Ascending aorta (tissue), 2 donors: ENCODE measurements around the gene CES2. TPM values are rescaled to one million over a fixed set of nuclear protein-coding genes. Genes with fewer than 3 reads are reported as not detected.

Experiments used
- DNase-seq, 2 donors: peaks; one replicate each; pipeline ENCODE4 v3.0.0-alpha.2; 2019; ENCODE audit warnings: low spot score in 2 of 2
- H3K27ac ChIP-seq, 2 donors: fragments of 200-600 bp; sonication (generic); one replicate each; pipeline ENCODE4 v1.5.1; 2016 to 2017; ENCODE audit warnings: mild to moderate bottlenecking in 1 of 2
- H3K27me3 ChIP-seq: fragments of 200-600 bp; sonication (generic); one replicate; pipeline ENCODE4 v1.5.1; 2017
- H3K36me3 ChIP-seq, 2 donors: fragments of 200-600 bp; sonication (generic); one replicate each; pipeline ENCODE4 v1.5.1; 2016
- H3K4me1 ChIP-seq, 2 donors: fragments of 200-600 bp; sonication (generic); one replicate each; pipeline ENCODE4 v1.5.1; 2016 to 2017; ENCODE audit warnings: mild to moderate bottlenecking in 1 of 2
- H3K4me3 ChIP-seq, 2 donors: fragments of 200-600 bp; sonication (generic); one replicate each; pipeline ENCODE4 v1.5.1; 2016 to 2017; ENCODE audit warnings: mild to moderate bottlenecking in 1 of 2
- H3K9me3 ChIP-seq, 2 donors: fragments of 200-600 bp; sonication (generic); one replicate each; pipeline ENCODE4 v1.5.1; 2016
- intact Hi-C: fragments of 100-400 bp; cut with DNase I; formaldehyde crosslinking; loops from one replicate; pipeline ENCODE4 v1.15.1; 2023
- total RNA-seq: library from RNA; depleted of rRNA; stranded (reverse); fragments of >200 nt; gene quantifications from one replicate; pipeline ENCODE4 v1.1.0, GENCODE V29; 2016
- TF ChIP-seq, protein P1 (sequence below), 3 experiments: fragments of 200-600 bp in 2 of 3; fragments of 450-650 bp in 1 of 3; sonication (generic) in 2 of 3; IDR thresholded peaks; one replicate each; pipeline ENCODE4 v1.5.1; 2016 to 2019; ENCODE audit warnings: antibody characterized with exemption in 3 of 3, mild to moderate bottlenecking in 1 of 3, moderate library complexity in 1 of 3

CES2 gene
- total RNA-seq, 1 donor from 2014 or later = 40.0 TPM

GRCh38 chr16:66911801-66912200 is 23.5 kb upstream of the CES2 start:
- no peak overlapping the region for H3K4me3 ChIP-seq
- no peaks in the 10 kb centered on the region for H3K27me3 ChIP-seq
- intact Hi-C loops = no loop called here
- no peak for DNase-seq
- H3K9me3 ChIP-seq = no peaks in the 10 kb centered on the region
- no peak overlapping the region for H3K27ac ChIP-seq
- TF ChIP-seq, protein P1, sequence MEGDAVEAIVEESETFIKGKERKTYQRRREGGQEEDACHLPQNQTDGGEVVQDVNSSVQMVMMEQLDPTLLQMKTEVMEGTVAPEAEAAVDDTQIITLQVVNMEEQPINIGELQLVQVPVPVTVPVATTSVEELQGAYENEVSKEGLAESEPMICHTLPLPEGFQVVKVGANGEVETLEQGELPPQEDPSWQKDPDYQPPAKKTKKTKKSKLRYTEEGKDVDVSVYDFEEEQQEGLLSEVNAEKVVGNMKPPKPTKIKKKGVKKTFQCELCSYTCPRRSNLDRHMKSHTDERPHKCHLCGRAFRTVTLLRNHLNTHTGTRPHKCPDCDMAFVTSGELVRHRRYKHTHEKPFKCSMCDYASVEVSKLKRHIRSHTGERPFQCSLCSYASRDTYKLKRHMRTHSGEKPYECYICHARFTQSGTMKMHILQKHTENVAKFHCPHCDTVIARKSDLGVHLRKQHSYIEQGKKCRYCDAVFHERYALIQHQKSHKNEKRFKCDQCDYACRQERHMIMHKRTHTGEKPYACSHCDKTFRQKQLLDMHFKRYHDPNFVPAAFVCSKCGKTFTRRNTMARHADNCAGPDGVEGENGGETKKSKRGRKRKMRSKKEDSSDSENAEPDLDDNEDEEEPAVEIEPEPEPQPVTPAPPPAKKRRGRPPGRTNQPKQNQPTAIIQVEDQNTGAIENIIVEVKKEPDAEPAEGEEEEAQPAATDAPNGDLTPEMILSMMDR (IDR thresholded peaks at IDR 0.05) = no peak
- H3K36me3 ChIP-seq = no peaks in the 10 kb centered on the region
- peaks cover 0 to 2% of the 10 kb centered on the region in 2 donors for H3K4me1 ChIP-seq

DNA sequence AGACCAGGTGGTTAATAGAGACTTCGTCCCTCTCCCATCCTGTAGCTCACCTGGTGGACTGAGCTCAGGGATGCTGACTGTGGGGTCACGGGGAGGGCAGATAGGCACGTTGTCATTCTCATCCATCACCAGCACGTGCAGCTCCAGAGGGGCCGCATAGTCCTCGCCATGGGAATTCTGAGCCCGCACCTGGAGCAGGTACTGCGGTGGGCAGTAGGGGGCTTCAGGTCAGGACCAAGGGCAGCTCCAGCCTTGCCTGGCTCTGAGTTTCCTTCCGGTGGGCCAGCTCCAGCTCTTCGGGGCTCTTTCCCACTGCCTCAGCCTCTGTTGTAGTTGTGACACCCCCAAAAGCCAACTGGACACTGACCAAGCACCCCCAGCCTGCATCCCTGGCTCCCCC is 22.2 kb upstream of the CES2 start:
- intact Hi-C loops = no loop called here
- DNase-seq = no peak

GRCh38 chr16:66913711-66914110 is 21.6 kb upstream of the CES2 start:
- H3K9me3 ChIP-seq = no peaks in the 10 kb centered on the region
- TF ChIP-seq, protein P1 (IDR thresholded peaks at IDR 0.05) = no peak
- no peaks in the 10 kb centered on the region for H3K27me3 ChIP-seq
- H3K36me3 ChIP-seq = no peaks in the 10 kb centered on the region
- no peak overlapping the region for H3K4me3 ChIP-seq
- no peak overlapping the region for H3K27ac ChIP-seq
- no peak for DNase-seq
- peaks cover 0 to 2% of the 10 kb centered on the region in 2 donors for H3K4me1 ChIP-seq
- intact Hi-C loops = no loop called here

More for the DNA sequence above, 22.2 kb upstream of the CES2 start:
- Histone ChIP-seq H3K4me1 (peaks cover 0 to 2% of the 10 kb centered on the region in 2 donors), H3K9me3 (no peaks in the 10 kb centered on the region), H3K36me3 (no peaks in the 10 kb centered on the region), H3K27ac (no peak overlapping the region), H3K4me3 (no peak overlapping the region), H3K27me3 (no peaks in the 10 kb centered on the region)
- TF ChIP-seq, protein P1 (IDR thresholded peaks at IDR 0.05) = no peak

DNA sequence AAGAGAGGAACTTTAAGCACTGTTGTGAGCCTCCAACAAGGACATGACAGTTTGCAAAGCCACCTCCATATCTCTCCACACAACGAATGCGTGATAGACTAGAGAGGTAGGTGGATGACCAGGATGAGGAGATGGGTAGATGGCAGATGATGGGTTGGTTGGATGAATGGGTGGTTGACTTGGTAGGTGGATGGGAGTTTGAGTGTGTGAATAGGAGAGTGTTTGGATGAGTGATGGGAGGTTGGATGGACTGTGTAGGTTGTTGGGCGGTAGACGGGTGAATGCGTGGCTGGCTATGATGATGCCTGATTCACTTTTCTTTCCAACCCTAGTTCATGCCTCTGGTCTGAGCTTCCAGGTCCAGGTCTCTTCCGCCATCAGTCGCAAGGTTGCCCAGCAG is 20.8 kb upstream of the CES2 start:
- Histone ChIP-seq H3K27ac (no peak overlapping the region), H3K36me3 (no peaks in the 10 kb centered on the region), H3K4me1 (peaks cover 0 to 2% of the 10 kb centered on the region in 2 donors), H3K27me3 (no peaks in the 10 kb centered on the region), H3K4me3 (no peak overlapping the region), H3K9me3 (no peaks in the 10 kb centered on the region)
- TF ChIP-seq, protein P1 (IDR thresholded peaks at IDR 0.05) = no peak
- intact Hi-C loops = no loop called here
- no peak for DNase-seq

GRCh38 chr16:66915041-66915440 is 20.3 kb upstream of the CES2 start:
- Histone ChIP-seq H3K9me3 (no peaks in the 10 kb centered on the region), H3K4me3 (no peak overlapping the region), H3K27ac (no peak overlapping the region), H3K36me3 (no peaks in the 10 kb centered on the region), H3K27me3 (no peaks in the 10 kb centered on the region), H3K4me1 (peaks cover 0 to 2% of the 10 kb centered on the region in 2 donors)
- TF ChIP-seq, protein P1 (IDR thresholded peaks at IDR 0.05) = no peak
- intact Hi-C loops = no loop called here
- DNase-seq = no peak

- Histone ChIP-seq H3K27me3 (no peaks in the 10 kb centered on the region), H3K4me3 (no peak overlapping the region), H3K4me1 (peaks cover 0 to under 1% of the 10 kb centered on the region in 2 donors), H3K27ac (no peak overlapping the region), H3K9me3 (no peaks in the 10 kb centered on the region), H3K36me3 (peaks cover 3 to 5% of the 10 kb centered on the region in 2 donors)
- no peak for DNase-seq
- intact Hi-C loops = no loop called here
- TF ChIP-seq, protein P1 (IDR thresholded peaks at IDR 0.05) = no peak
These were observed 18.8 kb upstream of the CES2 start for GRCh38 chr16:66916518-66916917.
